Stimulated activated CD8-positive, alpha-beta memory T cell treated with anti-CD3 and anti-CD28 coated beads, Interleukin-12 subunit alpha, Interleukin-12 subunit beta, amount 100 ng/mL, for 1 hour (primary cell): ENCODE data around the gene CDADC1.
"Not testable (repeated sequence)": the region's sequence is repeated elsewhere in the genome, so short reads cannot be mapped to it uniquely, and the experiment has no call there.

Experiments used
- DNase-seq: peaks from one replicate; pipeline ENCODE4 v3.0.0-alpha.2; 2020; ENCODE audit warnings: low read depth

Gene CDADC1

DNA sequence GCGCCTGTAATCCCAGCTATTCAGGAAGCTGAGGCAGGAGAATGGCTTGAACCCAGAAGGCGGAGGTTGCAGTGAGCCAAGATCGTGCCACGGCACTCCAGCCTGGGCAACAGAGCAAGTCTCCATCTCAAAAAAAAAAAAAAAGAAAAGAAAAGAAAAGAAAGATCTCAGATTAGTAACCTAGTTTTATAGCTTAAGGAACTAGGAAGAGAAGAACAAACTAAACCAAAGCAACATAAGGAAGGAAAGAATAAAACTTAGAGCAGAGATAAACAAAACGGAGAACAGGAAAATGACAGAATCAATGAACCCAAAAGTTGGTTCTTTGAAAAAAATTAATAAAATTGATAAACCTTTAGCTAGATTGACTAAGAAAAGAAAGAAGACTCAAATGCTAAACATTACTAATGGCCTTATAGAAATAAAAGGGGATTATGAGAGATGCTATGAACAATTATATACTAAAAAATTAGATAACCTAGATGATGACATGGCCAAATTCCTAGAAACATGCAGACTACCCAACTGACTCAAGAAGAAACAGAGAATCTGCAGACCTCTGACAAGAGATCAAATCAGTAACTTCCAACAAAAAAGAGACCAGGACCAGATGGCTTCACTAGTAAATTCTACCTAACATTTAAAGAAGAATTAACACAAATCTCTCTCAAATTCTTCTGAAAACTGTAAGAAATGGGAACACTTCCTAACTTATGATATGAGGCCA, 68.2 kb downstream of the CDADC1 start:
- DNase-seq, result no peak

DNA sequence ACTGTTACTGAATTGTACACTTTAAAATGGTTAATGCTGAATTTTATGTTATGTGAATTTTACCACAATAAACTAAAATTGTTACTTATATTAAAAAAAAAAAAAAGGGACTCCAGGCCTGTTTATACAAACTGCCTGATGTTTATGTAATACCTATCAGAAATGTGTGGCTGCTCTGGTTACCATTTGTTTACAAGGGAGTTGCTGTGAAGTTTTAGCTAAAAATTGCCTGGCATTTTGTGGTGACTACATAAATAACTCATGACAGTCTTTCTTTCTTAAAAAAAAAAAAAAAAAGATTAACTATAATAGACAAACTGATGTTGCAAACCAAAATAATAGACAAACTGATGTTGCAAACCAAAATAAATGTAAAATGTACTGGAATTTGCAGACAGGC, 71.8 kb downstream of the CDADC1 start:
- DNase-seq, result no peak

DNA sequence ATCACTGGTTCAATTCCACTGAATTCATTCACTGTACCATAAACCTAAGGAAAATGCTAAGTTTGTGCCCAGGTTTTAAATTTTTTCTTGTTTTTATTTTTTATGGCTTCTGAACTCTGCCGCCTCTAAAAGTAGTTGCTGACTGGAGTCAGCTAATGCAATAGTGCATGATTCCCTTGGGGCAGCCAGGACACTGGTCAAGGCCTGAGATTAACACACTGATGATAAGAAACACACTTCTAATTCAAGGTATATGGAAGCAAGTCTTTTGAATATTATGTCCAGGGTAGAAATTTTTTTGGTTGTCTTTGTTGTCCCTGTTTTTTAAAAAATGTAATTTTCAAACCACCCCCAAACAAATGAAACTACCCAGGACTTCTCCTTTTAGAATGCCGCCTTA, 72.2 kb downstream of the CDADC1 start:
- no peak for DNase-seq

DNA sequence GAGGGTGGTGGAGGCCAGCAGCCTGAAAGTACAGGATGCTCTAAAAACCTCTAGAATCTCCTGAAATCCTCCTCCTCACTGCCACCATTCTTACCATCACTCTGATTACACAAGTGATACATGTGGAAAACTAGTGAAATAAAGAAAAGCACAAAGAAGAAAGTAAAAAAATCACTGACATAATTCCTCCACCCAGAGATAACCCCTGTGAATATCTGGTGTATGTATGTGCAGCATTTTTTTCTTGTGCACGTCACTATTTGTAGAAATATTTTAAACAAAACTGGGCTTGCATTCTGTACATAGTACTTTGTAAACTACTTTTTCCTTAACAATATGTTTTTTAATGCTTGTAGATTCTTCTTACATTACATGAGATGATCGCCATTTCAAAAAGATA, 73.2 kb downstream of the CDADC1 start:
- DNase-seq, result no peak

DNA sequence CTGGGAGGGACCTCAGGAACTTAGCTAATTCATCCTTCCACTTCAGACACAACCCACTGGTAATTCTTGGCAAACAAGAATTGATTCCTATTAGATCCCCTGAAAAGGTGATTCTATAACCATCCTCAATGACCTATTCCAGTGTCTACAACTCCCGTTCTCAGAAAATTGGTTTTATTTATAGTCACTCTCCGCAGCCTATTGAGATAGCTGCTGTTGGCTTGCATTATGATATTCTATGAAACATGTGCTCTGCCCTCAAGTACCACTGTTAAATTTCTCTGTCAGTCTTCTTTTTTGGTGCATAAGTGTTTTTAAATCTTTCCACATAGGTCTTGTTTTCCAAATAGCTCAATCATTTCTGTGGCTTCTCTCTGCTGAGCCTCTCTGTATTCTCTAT, 75.0 kb downstream of the CDADC1 start:
- DNase-seq, result no peak

DNA sequence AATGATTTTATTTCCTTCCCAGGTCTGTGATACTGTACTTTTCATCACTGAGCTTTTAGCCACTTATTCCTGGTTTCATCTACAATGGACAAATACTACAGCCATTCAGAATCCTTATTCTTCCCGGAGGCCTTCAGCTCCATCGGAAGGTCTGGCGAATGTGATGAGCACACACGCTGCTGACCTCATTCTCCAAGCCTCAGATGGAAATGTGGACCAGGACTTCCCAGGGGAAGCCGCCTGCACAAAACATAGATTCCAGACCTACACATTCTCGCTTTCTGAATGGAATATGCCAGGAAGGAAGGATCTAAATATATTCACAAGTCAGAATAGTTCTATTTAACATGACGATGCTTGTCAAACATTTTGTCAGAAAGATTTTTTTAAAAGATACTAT, 75.6 kb downstream of the CDADC1 start:
- no peak for DNase-seq

DNA sequence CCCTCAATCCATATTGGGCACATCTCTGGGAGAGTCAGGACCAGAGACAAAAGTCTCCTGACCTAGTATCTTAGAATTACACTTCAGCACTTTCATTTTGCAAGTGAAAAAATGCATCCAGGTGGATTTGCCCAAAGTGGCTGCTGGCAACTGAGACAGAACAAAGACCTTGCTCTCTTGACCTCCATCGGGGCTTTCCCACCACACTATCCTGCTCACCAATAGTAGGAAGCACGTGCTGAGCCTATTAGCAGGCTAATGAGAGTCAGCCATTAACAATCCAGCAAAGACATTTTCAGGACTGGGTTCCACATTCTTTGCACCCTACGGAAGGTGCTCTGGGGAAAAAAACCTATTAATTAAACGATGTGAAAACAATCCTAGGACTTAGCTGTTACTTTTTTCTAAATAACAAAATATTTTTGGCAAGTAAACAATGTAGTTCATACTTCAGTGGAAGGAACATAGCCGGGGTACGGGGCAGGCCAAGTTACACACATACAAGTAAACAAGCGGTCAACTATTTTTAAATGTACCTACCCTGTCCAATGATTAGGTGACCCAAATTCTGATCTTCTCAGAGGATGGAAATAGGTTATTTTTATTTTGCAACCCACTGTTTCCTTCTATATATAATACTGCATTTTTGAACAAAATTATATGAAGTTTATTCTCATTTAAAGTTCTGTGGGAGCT, 78.6 kb downstream of the CDADC1 start:
- no peak for DNase-seq

DNA sequence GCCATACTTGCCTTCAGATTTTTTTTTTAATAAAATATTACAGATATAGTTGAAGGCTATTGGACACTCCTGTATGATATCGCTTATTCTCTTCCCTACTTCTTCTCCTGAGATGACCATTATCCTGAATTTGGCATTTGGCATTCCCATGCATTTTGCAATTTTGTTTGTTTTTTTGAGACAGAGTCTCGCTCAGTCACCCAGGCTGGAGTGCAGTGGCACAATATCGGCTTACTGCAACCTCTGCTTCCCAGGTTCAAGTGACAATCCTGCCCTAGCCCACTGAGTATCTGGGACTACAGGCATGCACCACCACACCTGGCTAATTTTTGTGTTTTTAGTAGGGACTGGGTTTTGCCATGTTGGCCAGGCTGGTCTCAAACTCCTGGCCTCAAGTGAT, 79.4 kb downstream of the CDADC1 start:
- DNase-seq, result not testable (repeated sequence)

DNA sequence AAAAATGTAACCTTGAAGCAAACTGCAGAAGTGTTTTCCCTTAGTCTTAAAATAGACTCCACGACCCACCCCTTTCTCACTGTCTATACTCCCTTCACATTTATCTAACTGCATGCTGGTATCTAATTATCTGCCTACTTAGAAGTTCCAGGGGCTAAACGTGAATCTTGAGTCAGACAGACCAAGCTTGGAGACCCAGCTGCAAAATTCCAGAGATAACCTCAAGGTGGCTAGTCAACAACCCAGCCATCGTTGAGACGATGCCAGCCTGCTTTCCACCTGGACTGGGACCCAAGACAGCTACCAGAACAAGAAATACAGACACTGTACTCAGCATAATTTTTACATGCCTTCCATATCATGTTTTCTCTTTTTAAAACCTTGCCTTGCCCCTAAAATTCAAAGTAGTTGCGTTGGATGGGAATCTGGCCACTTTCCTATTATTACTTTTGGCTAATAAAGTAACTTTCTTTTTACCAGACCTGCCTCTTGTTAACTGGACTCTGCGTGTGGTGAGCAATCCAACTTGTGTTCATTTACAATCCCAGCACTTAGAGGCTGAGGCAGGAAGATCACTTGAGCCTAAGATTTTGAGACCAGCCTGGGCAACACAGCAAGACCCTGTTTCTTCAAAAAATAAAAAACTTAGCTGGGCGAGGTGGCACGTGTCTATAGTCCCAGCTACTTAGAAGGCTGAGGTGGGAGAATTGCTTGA, 82.3 kb downstream of the CDADC1 start:
- no peak for DNase-seq

DNA sequence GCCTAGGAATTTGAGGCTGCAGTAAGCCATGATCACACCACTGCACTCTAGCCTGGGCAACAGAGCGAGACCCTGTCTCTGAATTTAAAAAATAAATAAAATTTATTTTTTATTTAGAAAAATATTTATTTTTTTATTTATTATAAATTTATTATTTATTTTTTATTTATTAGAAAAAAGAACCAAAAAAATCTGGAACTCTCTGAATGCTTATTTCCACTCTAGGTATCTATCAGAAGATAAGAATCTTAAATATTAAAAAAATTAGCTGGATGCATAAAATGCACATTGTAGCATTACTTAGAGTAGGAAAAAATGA, 82.8 kb downstream of the CDADC1 start:
- DNase-seq, result no peak

DNA sequence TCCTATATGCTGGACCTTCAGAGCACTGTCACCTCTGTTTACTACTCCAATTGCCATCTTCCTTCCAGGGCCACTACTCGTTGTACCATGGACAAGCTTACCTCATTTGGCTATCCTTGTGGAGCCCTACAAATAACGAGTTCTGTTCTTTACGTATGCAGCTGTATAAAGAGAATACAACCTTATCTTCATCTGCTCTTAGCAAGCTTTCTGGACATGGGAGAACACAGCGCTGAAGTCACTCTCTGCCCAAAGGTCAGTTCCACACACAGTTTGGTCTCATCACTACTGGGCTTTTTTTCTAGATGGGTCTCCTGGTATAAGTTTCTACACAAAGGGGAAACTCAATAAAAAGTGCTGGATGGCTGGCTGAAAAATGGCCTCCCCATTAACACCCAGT, 88.9 kb downstream of the CDADC1 start:
- no peak for DNase-seq

DNA sequence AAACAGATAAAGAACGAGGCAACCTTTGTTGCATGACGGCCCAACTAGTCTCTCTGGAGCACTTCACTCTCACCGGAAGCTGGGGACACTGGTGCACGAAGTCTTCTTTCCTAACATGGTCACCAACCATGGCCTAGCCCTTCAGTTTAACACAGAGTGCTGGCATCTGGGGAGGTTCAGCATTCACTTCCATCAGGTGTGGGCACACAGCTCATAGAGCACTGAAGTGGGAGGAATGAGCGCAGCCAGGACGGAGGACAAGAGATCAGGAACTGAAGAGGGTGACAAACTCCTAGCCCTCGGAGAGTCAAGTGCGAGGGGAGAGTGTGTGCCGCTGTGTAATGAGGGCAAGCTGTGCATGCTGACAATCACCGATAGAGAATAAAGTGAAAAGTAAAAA, 92.4 kb downstream of the CDADC1 start:
- no peak for DNase-seq

DNA sequence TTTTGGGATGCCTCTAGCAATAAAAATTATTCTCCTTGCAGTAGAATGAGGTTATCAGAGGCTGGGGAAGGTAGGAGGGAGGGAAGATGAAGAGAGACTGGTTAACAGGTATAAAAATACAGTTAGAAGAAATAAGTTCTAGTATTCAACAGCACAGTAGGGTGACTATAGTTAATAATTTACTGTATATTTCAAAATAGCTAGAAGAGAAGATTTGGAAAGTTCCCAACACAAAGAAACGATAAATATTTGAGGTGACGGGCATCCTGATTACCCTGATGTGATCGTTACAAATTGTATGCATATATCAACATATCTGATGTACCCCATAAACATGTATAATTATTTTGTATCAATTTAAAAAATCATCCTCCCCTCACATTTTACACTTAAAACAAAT, 93.8 kb downstream of the CDADC1 start:
- no peak for DNase-seq

DNA sequence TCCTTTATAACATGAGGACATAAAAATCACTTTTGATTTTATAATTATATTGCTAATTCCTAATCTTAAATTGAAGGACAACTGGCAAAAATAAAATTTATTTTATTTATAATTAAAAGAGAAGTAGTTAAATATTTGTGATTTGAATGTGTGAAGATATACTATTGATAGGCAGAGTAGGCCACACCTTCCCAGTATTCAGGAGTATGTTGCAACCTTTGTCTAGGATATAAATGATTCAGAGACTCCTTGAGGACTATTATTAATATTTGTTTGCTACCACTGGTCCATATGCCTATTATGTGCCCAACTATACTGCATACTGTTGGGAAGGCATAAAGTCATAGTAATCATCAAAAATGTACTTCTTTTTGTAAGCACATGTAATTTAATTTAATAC, 94.2 kb downstream of the CDADC1 start:
- DNase-seq, result no peak

DNA sequence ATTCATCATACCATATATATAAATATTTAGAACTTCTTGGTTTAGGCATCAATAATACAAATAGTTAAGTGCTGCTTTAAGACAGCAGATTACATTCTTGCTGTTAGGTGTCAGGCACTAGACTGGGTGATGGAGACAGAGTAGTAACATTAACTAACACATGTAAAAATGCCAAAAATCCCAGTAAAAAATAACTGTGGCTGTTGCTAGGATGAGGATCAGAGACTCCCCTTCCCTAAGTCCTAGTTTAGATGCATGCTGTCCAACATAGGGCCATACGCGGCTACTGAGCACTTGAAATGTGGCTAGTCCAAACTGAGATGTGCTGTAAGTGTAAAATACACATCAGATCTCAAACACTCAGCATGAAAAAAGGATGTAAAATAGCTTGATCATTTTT, 94.7 kb downstream of the CDADC1 start:
- no peak for DNase-seq
